ENCODE data around the gene ITGB7.
"Not testable (repeated sequence)": the region's sequence is repeated elsewhere in the genome, so short reads cannot be mapped to it uniquely, and the experiment has no call there.

DNA sequence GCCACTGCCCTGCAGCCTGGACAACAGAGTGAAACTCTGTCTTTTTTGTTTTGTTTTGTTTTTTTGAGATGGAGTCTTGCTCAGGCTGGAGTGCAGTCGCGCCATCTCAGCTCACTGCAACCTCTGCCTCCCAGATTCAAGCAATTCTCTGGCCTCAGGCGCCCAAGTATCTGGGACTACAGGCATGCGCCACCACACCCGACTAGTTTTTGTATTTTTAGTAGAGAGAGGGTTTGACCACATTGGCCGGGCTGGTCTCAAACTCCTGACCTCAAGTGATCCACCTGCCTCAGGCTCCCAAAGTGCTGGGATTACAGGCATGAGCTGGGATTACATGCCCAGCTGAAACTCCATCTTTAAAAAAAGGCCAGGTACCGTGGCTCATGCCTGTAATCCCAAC lies 4.7 kb downstream of the ITGB7 start:
- TF ChIP-seq, protein P1, sequence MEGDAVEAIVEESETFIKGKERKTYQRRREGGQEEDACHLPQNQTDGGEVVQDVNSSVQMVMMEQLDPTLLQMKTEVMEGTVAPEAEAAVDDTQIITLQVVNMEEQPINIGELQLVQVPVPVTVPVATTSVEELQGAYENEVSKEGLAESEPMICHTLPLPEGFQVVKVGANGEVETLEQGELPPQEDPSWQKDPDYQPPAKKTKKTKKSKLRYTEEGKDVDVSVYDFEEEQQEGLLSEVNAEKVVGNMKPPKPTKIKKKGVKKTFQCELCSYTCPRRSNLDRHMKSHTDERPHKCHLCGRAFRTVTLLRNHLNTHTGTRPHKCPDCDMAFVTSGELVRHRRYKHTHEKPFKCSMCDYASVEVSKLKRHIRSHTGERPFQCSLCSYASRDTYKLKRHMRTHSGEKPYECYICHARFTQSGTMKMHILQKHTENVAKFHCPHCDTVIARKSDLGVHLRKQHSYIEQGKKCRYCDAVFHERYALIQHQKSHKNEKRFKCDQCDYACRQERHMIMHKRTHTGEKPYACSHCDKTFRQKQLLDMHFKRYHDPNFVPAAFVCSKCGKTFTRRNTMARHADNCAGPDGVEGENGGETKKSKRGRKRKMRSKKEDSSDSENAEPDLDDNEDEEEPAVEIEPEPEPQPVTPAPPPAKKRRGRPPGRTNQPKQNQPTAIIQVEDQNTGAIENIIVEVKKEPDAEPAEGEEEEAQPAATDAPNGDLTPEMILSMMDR (IDR thresholded peaks at IDR 0.05; ENCODE audit: low read length), result not testable (repeated sequence)
- TF ChIP-seq EZH2 (optimal IDR thresholded peaks at IDR 0.05; ENCODE audit: low read depth, low read length); EZH2phosphoT487 (IDR thresholded peaks at IDR 0.05; ENCODE audit: low read length): not testable (repeated sequence)

All from MM.1S (cell line).